Psoas muscle (tissue), 8 donors: Measurements from ENCODE around the gene TSPAN5. TPM values are rescaled to one million over a fixed set of nuclear protein-coding genes. Genes with fewer than 3 reads are reported as not detected.
A peak's percentile ranks its signal among the peaks of the same experiment; 100 is the strongest.
"Not testable (repeated sequence)": the region's sequence is repeated elsewhere in the genome, so short reads cannot be mapped to it uniquely, and the experiment has no call there.

Experiments
- ATAC-seq, 4 donors: fragments of 200-7000 bp; cut with Tn5 transposase; one replicate each; pipeline ENCODE4 v1.9.1; 2020; ENCODE audit warnings: moderate library complexity in 3 of 4, mild to moderate bottlenecking in 2 of 4
- DNase-seq, 2 donors: peaks; one replicate each; pipeline ENCODE4 v3.0.0-alpha.2; 2020
- H3K27ac ChIP-seq: fragments of 200-600 bp; one replicate; pipeline ENCODE4 v1.8.0; 2022
- H3K27me3 ChIP-seq, 3 donors: fragments of 200-600 bp in 1 of 3; one replicate each; pipeline versions ENCODE4 v1.6.1 to v1.8.0; 2013 to 2022; ENCODE audit warnings: low read length in 2 of 3, mild to moderate bottlenecking in 2 of 3, moderate library complexity in 1 of 3; ENCODE audit not compliant: insufficient read depth in 3 of 3
- H3K36me3 ChIP-seq, 2 donors: fragments of 200-600 bp in 1 of 2; one replicate each; pipeline versions ENCODE4 v1.6.1 to v1.8.0; 2013 to 2022; ENCODE audit warnings: low read depth in 1 of 2, mild to moderate bottlenecking in 1 of 2, moderate library complexity in 1 of 2; ENCODE audit not compliant: insufficient read depth in 1 of 2
- H3K4me1 ChIP-seq: fragments of 200-600 bp; one replicate; pipeline ENCODE4 v1.8.0; 2022
- H3K4me3 ChIP-seq: fragments of 200-600 bp; one replicate; pipeline ENCODE4 v1.8.0; 2022; ENCODE audit warnings: mild to moderate bottlenecking
- H3K9me3 ChIP-seq: fragments of 200-600 bp; one replicate; pipeline ENCODE4 v1.8.0; 2022
- WGBS, 3 donors: extraction: QIAGEN DNeasy Blood & Tissue Kit; methylation state at CpG; one replicate each; pipeline versions ENCODE4 v1.1.6 to v1.1.7; 2013; 5-methylcytosine and 5-hydroxymethylcytosine counted together
- intact Hi-C, 2 donors: fragments of 100-400 bp; cut with DNase I; formaldehyde crosslinking; loops; one replicate each; pipeline versions ENCODE4 v1.11.0 to v1.14.2; 2022
- polyA plus RNA-seq, 3 donors: library from polyadenylated mRNA; stranded (reverse); fragments of 200-250 nt; gene quantifications; one replicate each; pipeline ENCODE4 v1.2.3, GENCODE V29; 2013
- total RNA-seq, 4 donors: library from RNA; stranded (reverse); fragmentation: NEBNext Ultra II Directional in 2 of 4; extraction: Animal tissue kit (Norgen Biotek cat#: 25700) in 2 of 4; gene quantifications; one replicate each; pipeline versions ENCODE4 v1.2.1 to v1.2.4, GENCODE V29; 2021 to 2023
- TF ChIP-seq, protein P1 (sequence below): fragments of 200-600 bp; IDR thresholded peaks from one replicate; pipeline ENCODE4 v1.8.0; 2022; ENCODE audit warnings: antibody characterized with exemption
- donor health status: healthy with polysubstance abuse.
- donor health status: DM: no; HTN: no; CAD: no; lungs with moderate emphysema.
- donor health status: Bipolar disorder and iron deficiency.
- donor health status: healthy.
- donor health status: DM: yes; HTN: yes; CAD: no.
- donor health status: DM: no; HTN: no; CAD: no.
- donor health status: DM: no; HTN: no; CAD: no.
- donor health status: DM: yes; HTN: yes; CAD: no.

Gene TSPAN5
- total and polyA plus RNA-seq, 7 donors: 0.63 to 7.3 (median 3.8) TPM

DNA sequence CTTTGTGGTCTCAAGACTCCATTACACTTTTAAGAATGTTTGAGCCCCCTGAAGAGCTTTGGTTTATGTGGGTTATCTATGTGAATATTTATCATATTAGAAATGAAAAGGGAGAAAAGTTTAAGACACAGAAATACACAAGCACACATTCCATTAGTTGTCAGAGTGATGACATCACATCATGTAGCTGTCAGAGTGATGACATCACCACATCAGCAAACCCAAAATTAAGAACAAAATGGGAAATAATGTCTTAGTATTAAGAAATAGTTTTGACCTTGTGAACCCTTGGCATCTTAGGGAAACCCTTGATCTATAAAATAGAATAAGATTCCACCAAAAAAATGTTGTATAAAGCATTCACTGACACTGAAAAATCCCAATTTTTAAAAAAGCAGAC is 195.9 kb downstream of the TSPAN5 start:
- ATAC-seq (no peak), DNase-seq (no peak)
- H3K27ac ChIP-seq: no peak overlapping the region
- intact Hi-C loops: loop anchor here in 1 of 2 donors (10.0 kb wide), 1 partner anchor 308 kb away; no protein-coding TSS in a partner anchor
- no peaks in the 10 kb centered on the region for H3K4me1 ChIP-seq
- TF ChIP-seq, protein P1, sequence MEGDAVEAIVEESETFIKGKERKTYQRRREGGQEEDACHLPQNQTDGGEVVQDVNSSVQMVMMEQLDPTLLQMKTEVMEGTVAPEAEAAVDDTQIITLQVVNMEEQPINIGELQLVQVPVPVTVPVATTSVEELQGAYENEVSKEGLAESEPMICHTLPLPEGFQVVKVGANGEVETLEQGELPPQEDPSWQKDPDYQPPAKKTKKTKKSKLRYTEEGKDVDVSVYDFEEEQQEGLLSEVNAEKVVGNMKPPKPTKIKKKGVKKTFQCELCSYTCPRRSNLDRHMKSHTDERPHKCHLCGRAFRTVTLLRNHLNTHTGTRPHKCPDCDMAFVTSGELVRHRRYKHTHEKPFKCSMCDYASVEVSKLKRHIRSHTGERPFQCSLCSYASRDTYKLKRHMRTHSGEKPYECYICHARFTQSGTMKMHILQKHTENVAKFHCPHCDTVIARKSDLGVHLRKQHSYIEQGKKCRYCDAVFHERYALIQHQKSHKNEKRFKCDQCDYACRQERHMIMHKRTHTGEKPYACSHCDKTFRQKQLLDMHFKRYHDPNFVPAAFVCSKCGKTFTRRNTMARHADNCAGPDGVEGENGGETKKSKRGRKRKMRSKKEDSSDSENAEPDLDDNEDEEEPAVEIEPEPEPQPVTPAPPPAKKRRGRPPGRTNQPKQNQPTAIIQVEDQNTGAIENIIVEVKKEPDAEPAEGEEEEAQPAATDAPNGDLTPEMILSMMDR: no peak
- H3K27me3 ChIP-seq: no peaks in the 10 kb centered on the region
- no peak overlapping the region for H3K4me3 ChIP-seq
- H3K9me3 ChIP-seq: no peaks in the 10 kb centered on the region
- H3K36me3 ChIP-seq: no peaks in the 10 kb centered on the region

DNA sequence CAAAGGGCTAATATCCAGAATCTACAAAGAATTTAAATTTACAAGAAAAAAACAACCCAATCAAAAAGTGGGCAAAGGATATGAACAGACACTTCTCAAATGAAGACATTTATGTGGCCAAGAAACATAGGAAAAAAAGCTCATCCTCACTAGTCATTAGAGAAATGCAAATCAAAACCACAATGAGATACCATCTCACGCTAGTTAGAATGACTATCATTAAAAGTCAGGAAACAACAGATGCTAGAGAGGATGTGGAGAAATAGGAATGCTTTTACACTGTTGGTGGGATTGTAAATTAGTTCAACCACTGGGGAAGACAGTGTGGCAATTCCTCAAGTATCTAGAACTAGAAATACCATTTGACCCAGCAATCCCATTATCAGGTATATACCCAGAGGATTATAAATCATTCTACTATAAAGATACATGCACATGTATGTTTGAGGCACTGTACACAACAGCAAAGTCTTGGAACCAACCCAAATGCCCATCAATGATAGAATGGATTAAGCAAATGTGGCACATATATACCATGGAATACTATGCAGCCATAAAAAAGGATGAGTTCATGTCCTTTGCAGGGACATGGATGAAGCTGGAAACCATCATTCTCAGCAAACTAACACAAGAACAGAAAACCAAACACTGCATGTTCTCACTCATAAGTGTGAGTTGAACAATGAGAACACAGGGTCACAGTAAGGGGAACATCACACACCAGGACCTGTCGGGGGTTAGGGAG is 197.1 kb downstream of the TSPAN5 start:
- WGBS, 3 donors: 93 to 95% (median 94%) methylated on average over 2 of the region's 2 CpGs

DNA sequence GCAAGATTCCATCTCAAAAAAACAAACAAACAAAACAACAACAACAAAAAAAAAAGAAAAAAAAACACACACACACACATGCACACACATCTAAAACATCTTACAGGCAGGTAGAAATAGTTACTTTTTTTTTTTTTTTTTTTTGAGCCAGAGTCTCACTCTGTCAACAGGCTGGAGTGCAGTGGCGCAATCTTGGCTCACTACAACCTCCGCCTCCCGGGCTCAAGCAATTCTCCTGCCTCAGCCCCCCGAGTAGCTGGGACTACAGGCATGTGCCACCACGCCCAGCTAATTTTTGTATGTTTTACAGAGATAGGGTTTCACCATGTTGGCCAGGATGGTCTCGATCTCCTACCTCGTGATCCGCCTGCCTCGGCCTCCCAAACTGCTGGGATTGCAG is 201.0 kb downstream of the TSPAN5 start:
- 90 to 93% (median 92%) methylated on average over 9 of the region's 9 CpGs for WGBS, 3 donors
- H3K4me1 ChIP-seq, H3K27me3 ChIP-seq, H3K9me3 ChIP-seq, intact Hi-C loops, ATAC-seq, H3K36me3 ChIP-seq, DNase-seq, H3K4me3 ChIP-seq, H3K27ac ChIP-seq: not testable (repeated sequence)

More for the DNA sequence above, 197.1 kb downstream of the TSPAN5 start:
- ATAC-seq, H3K4me3 ChIP-seq, H3K4me1 ChIP-seq, H3K27ac ChIP-seq, DNase-seq, H3K27me3 ChIP-seq, H3K9me3 ChIP-seq, H3K36me3 ChIP-seq: not testable (repeated sequence)
- intact Hi-C loops: loop anchor here in 1 of 2 donors (10.0 kb wide), 1 partner anchor 306 kb away; no protein-coding TSS in a partner anchor

DNA sequence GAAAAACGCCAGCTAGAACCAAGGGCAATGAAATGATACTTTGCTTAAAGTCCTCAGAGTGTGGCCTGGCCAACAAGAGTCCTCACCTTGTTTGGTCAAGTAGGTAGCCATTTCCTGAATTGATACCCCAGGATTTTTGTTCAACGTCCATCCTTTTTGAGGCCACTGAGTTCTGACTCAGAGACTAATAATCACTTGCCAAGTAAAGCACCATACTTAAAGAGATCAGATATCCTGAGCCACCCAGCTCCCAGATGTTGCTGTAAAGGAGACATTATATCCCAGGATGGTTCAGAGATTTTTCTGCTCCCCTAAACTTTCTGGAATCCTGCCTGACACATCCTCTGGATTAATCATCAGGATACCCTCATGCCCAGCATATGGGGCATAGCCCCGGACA is 206.3 kb downstream of the TSPAN5 start:
- ATAC-seq: no peak
- intact Hi-C loops: no loop called here
- WGBS, 3 donors: 83 to 87% (median 86%) methylated on average over 3 of the region's 3 CpGs

DNA sequence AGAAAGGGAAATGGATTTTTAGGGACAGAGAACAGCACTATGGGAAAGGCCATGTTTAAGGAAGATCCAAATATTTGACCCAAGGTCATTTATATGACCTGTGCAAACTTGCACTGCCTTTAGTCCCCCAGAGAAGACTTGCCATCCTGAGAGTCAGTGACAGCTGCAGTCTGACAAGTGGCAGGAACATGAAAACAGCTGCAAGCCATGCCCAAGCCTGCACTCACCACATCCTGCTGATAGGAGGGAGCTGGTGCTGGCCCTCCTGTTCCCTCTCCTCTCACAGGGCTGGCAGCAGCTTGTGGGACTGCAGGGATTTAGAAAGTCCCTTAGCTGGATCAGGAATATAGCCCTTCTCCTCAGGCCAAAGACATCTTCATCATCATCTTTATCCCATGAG is 209.5 kb downstream of the TSPAN5 start:
- intact Hi-C loops: no loop called here
- Histone ChIP-seq H3K4me3 (no peak overlapping the region), H3K27ac (no peak overlapping the region), H3K27me3 (no peaks in the 10 kb centered on the region), H3K9me3 (no peaks in the 10 kb centered on the region), H3K36me3 (no peaks in the 10 kb centered on the region), H3K4me1 (no peaks in the 10 kb centered on the region)
- DNase-seq (no peak), ATAC-seq (peak in 3 of 4 donors; percentile 31 to 62 (median 34))
- TF ChIP-seq, protein P1: no peak

More for the DNA sequence above, 206.3 kb downstream of the TSPAN5 start:
- no peak for DNase-seq
- no peak overlapping the region for H3K27ac ChIP-seq
- H3K9me3 ChIP-seq: no peaks in the 10 kb centered on the region
- H3K27me3 ChIP-seq: no peaks in the 10 kb centered on the region
- H3K4me1 ChIP-seq: no peaks in the 10 kb centered on the region
- TF ChIP-seq, protein P1: no peak
- no peaks in the 10 kb centered on the region for H3K36me3 ChIP-seq
- H3K4me3 ChIP-seq: no peak overlapping the region
